GM12892 (cell line): ENCODE measurements around the gene CDKAL1.

ENCODE experiments used
- POLR2A ChIP-seq: IDR thresholded peaks from 2 replicates; pipeline ENCODE4 v1.6.1; 2011; ENCODE audit warnings: low read depth, low read length, control low read depth
- POLR2AphosphoS5 ChIP-seq: IDR thresholded peaks from 2 replicates; pipeline ENCODE4 v1.6.1; 2011; ENCODE audit warnings: low read depth, low read length, control low read depth

- TF ChIP-seq POLR2A (no peak), POLR2AphosphoS5 (no peak)
Observed at GRCh38 chr6:20778912-20779311, 244.7 kb downstream of the CDKAL1 start.
